GM19468 (cell line): ENCODE measurements around the gene ZDHHC14.
"Not testable (repeated sequence)": the region's sequence is repeated elsewhere in the genome, so short reads cannot be mapped to it uniquely, and the experiment has no call there.

Source experiments
- ATAC-seq: cut with Tn5 transposase; IDR thresholded peaks from one replicate; pipeline ENCODE4 v1.9.1; 2021; ENCODE audit warnings: mild to moderate bottlenecking, moderate library complexity, moderate number of reproducible peaks; ENCODE audit not compliant: unreplicated experiment; ENCODE audit errors: extremely low read depth

ZDHHC14 gene

GRCh38 chr6:157380779-157381561 is at the start of gene ZDHHC14:
Gene ZDHHC14, plus strand, starts transcription at chr6:157381190.
- peak; percentile 73 for ATAC-seq

- no peak for ATAC-seq
These were observed 48.2 kb upstream of the ZDHHC14 start for GRCh38 chr6:157332813-157333212.

GRCh38 chr6:157333537-157333936 is 47.5 kb upstream of the ZDHHC14 start:
- no peak for ATAC-seq

DNA sequence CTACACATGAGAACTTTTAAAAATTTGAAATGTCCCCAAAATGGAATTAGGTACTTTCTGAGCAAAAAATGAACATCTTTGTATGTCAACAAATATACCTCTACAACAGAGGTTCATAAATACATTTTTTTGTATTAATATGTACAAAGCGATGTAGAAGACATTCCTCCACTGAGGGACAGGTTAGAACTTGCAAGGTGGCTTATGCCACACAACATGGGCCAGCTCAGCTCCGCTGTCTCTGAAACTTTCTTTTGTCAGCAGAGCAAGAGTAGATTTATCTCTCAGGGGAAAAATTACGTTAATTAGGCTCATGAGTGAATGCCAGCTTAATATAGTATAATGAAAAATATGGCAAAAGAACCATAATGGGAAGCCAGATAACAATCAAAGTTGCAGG is 47.0 kb upstream of the ZDHHC14 start:
- no peak for ATAC-seq

GRCh38 chr6:157335829-157336228 is 45.2 kb upstream of the ZDHHC14 start:
- ATAC-seq, result no peak

GRCh38 chr6:157337276-157337675 is 43.7 kb upstream of the ZDHHC14 start:
- not testable (repeated sequence) for ATAC-seq

DNA sequence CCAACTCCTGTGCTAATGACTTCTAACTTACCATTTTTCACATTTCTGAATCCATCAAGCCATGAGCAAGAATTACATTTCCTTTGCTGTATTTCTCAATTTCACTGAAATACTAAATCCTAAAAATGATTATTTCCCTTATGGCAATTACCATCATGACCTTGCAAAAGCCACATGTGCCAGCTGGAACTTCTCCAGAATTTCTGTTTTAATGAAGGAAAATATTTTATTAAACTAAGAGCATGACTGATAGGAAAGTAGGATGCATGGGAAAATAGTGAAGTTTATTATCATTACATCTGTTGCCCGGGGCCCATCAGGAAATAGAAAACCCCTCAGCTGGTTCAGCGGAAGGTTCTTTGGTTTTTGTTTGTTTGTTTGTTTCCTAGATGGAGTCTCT is 43.2 kb upstream of the ZDHHC14 start:
- no peak for ATAC-seq

- no peak for ATAC-seq
These were observed 41.6 kb upstream of the ZDHHC14 start for GRCh38 chr6:157339432-157339831.

DNA sequence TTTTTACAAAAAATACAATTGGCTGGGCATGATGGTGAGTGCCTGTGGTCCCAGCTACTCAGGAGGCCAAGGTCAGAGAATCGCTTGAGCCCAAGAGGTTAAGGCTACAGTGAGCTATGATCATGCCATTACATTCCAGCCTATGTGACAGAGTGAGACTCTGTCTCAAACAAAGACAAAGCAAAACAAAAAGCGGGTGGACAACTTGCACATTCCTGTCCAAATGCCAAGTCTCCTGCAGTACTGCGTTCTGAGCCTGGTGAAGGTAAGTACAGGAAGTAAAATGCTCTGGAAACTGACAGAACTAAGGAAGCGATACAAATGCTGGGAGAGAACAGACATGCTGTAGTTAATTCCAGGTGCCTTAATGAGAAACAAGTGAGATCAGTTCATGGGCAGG is 37.3 kb upstream of the ZDHHC14 start:
- ATAC-seq, result no peak

DNA sequence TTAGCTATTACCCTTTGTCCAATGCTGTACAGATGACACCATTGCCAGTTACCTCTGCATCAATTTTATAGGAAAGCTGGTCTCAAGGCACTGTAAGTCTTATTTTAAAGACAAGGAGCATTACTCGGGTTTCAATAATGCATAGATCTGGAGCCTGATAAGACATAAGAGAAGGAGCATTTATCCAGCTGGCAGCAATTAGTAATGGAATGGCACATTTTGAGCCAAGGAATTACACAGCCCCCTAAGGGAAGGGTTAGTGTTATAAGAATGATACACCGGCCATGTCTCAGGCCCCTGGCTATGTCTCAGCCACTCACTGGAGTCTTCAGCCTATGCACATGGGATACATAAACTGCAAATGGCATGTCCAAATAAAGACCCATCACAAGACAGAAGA is 34.6 kb upstream of the ZDHHC14 start:
- no peak for ATAC-seq

DNA sequence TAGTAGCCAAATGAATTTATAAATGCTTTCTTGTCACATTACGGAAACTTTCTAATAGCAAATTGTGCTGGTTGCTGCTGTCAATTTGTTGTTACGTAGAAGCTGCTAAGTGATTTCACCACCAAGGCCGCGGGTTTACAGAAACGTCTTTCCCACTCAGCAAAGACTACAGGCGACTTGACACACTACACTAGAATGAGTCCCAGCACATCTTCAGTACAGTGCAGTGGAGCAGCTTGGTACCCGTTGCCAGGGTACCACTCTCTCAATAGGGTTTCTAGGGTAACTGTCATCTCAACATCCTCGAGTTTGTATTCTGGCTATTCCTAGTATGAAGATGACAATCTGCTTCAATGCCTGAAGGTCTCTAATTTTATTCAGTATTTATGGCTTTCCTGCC is 22.7 kb upstream of the ZDHHC14 start:
- no peak for ATAC-seq

DNA sequence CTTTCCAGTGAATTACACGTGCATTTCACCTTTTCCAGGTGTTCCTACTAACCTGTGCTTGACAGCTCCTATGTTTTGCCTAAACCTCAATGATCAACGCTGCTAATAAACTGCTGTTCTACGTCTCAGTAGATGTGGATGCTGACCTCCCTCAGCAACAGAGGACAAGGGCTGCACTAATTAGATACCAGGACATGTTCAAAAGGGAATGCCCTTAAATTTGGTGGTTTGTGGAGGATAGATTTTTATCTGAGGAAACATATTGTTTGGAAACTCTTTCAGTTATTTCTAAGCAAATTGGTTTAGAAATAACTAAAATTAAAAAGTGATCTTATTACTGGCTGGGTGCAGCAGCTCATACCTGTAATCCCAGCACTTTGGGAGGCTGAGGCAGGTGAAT is 19.1 kb upstream of the ZDHHC14 start:
- no peak for ATAC-seq

DNA sequence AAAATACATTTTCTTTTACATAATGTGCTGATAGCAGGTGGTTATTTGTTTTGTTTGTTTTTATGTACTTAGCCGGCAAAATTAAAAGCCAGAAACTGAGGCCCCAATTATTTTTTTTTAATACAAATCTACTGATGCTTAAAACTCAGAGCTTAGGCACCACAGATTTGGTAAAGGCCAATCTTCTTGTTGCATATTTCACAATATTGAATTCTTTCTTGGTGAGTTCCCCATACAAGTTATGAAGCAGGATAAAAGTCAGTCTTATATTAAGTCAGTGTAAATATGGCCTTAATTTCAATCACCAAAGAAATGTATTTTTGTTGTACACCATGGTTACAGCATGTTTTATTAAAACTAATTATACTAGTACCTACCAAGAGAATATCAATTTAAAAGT is 16.3 kb upstream of the ZDHHC14 start:
- no peak for ATAC-seq

DNA sequence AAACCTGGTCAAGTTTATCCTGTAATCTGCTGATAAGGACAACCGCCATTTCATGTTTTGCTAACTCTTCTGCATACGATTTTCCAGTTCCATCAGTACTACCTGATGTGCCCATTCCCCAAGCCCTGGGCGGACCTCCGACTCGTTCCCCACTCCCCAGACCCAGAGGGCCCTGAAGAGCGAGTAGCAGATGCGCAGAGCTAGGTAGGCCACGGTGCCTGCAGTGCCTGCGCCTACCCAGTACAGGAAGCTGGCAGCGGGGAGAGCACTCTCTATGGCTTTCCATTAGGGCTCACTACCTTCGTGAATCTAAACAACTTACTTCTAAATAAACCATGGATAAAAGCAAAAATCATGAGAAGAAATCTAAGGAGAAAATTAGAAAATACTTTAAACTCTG is 14.3 kb upstream of the ZDHHC14 start:
- no peak for ATAC-seq

- no peak for ATAC-seq
These were observed 12.5 kb upstream of the ZDHHC14 start for GRCh38 chr6:157368359-157369049.

GRCh38 chr6:157370755-157371154 is 10.2 kb upstream of the ZDHHC14 start:
- ATAC-seq, result no peak

GRCh38 chr6:157372501-157373280 is 8.3 kb upstream of the ZDHHC14 start:
- no peak for ATAC-seq

DNA sequence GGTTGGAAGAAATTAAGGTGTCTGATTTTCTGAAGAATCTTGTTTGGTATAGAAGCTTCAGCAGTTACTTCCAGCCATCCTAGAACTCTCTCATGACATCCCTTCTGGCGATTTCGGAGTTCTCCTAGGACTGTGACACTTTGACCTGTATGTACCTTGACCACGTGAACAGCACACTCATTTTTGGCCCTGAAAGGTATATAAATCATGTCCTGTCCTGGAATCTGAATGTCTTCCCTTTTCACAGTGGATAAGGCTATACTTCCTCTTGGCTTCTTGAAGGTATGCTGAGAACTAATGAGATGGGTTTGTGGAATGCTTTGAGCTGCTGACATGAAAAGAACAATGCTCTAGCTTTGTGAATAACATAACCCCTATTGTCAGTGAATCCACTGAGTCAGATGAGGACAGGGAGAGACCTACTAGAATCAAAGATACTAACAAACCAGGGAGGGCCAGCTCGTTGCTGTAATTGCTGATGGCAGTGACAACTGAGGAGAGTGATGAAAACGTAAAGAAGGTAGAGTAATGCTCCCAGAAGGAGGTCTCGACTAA is 6.0 kb upstream of the ZDHHC14 start:
- no peak for ATAC-seq

DNA sequence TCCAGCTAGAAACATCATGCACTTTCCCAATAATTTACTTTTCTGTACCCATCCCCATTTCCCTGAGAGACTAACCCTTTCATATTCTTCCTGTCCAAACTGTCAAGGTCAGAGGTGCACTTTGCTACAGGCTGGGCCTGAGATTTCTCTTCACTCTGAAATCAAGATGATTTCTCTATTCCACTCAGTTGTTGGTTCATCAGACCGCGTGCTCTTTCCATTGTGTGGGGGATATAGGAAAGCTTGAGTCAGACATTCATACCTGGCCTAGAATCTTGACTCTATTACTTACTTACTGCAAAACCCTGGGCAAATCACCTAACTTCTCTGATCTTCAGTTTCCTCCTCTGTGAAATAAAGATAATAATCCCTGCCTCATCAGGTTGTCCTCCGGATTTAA is 4.7 kb upstream of the ZDHHC14 start:
- no peak for ATAC-seq

GRCh38 chr6:157376706-157377230 is 4.2 kb upstream of the ZDHHC14 start:
- ATAC-seq, result no peak
